Sciatic nerve (tissue), 2 donors: Measurements from ENCODE around the gene CLUH. TPM values are rescaled to one million over a fixed set of nuclear protein-coding genes. Genes with fewer than 3 reads are reported as not detected.
"Not testable (repeated sequence)": the region's sequence is repeated elsewhere in the genome, so short reads cannot be mapped to it uniquely, and the experiment has no call there.

ENCODE experiments used
- ATAC-seq: fragments of 200-7000 bp; cut with Tn5 transposase; one replicate; pipeline ENCODE4 v1.9.1; 2020; ENCODE audit warnings: mild to moderate bottlenecking, moderate library complexity
- DNase-seq: peaks from one replicate; pipeline ENCODE4 v3.0.0-alpha.2; 2020; ENCODE audit warnings: low spot score
- intact Hi-C: fragments of 100-400 bp; cut with DNase I; formaldehyde crosslinking; loops from one replicate; pipeline ENCODE4 v1.14.2; 2022
- total RNA-seq: library from RNA; stranded (reverse); fragmentation: NEBNext Ultra II Directional; extraction: Animal tissue kit (Norgen Biotek cat#: 25700); gene quantifications from one replicate; pipeline ENCODE4 v1.2.1, GENCODE V29; 2021
- donor health status: DM: no; HTN: no; CAD: no.
- donor health status: DM: no; HTN: no; CAD: no.

CLUH gene
- total RNA-seq, 1 donor from 2014 or later, result 39.2 TPM

DNA sequence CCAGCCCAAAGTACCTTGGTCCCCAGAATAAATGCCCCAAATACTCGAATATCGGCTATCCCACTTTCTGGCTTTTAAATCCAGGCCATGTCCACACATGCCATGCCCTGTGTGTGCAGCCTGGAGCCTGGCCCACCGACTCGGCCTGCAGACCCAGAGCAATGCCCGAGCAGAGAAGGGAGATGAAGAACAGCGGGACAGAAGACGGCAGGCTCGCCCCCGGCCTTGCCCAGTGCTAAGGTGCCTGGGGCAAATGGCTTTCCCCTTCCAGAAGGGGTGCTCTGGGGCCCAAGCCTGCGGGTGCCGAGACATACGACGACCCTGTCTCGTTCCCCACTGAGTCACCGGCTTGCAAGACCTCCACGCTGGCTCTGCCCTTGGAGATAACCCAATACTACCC lies 8.0 kb downstream of the CLUH start:
- DNase-seq (no peak), ATAC-seq (no peak)
- intact Hi-C loops, result no loop called here

DNA sequence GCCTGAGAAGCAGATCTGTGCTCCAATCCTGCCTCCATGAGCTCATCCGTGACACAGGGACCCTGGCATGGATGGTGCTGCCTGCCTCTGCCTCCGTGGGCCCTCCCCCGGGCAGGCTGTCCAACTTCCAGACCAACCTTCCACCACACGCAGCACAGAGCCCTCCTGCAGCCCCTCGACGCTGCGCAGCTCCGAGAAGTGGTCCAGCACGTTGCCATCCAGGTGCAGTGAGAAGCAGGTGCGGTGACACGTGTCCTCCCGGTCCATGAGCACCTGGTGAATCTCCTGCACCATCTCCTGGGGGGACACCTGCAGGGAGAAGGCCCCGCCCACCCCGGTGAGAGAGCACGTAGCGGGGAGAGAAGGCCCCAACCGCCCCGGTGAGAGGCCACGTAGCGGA lies 8.4 kb downstream of the CLUH start:
- intact Hi-C loops, result no loop called here
- no peak for ATAC-seq
- DNase-seq, result no peak

DNA sequence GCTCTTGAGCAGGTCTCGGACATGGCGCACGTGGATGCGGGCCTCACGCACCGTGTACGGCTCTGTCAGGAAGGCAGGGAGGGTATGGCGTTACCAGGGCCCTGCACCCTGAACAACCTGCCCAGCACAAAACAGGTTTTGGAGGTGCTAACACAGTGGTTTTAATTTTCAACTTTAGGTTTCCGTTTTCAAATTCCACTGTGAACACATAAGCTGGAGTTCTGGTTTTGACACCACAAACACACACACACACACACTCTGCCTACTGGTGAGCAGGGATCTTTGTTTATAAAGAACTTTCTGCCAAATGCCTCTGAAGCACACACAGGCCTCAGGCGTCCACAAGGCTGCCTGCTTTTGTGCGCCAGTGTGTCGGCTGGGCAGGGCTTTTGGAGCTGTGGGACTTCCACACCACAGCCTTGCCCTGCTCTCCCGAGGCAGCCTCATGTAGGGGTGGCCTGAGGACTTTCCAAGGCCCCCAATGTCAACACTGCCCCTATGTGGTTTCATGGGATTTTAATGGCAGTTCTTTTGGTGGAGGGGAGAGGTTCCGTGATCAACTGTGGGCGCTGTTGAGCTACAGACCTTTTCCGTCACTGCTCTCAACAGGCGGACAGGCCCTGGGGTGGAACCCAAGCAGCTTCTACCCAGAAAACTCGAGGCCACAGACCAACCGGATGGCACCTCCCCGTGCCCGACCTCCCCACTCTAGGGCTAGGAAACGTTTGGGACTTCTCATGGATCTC lies 9.4 kb downstream of the CLUH start:
- no peak for ATAC-seq
- intact Hi-C loops, result no loop called here
- DNase-seq, result no peak

DNA sequence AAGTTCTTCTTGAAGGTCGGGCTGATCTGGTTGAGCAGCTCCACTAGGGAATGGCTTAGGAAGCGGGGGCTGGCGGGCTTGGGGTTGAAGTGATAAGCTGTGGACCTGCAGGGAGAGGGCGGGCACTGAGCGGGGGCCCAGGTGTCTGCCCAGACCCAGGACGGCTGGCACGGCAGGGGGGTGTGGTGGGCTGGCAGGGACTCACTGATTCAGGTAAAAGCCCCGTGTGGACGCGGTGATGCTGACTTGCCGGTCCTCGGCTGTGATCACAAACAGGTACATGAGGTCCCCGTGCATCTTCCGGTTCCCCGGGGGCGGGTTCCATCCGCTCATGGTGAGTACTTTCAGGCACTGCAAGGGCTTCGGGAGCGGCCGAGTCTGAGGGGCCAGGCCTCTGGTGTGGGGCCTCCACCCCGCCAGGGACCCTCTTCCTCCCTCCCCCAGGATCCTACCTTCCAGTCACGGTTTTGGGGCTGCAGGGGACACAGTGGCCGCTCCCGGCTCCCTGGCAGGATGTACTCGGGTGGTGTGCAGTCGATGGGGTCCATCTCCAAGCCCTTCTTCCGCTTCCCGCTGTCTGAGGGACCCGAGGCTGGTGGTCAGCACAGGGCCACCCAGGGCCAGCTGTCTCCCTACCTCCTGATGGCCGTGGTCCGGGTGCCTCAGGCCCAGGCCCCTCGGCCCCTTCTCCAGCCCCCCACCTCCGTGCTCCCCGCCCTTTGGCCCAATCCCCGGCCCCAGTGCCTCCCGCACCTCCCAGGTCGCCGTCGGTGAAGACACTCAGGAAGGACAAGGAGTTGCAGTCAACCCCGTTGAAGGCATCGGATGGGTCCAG lies 10.2 kb downstream of the CLUH start:
- DNase-seq (peak; percentile 57), ATAC-seq (no peak)
- intact Hi-C loops, result no loop called here

DNA sequence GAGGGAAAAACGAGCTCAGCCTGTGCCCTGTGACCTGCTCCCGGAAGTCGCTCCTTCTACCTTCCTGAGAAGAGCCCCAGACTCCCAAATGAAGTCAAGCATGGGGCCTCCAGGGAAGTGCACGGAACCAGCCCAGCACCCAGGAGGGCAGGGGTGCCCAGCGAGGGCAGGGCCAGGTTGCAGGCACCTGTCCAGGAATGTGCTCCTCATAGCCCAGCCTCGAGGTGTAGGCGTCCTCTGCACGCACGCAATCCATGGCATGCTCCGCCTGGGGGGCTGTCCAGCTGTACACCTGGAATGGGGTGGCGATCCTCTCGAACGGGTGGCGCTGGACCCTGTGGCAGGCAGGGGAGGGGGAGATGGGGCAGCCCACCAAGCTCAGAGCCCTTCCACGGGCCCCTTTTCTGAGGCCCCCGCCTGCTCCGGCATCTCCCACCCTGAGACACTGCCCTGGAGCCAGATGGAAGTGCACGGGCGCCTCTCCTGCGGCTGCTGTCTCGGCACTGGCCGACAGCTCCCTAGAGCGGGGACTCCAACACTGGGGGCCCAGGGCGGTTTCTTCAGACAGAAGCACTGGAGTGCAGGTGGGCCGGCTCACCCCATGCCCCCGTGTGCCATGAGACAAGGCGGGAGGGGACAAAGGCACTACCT lies 10.9 kb downstream of the CLUH start:
- intact Hi-C loops, result no loop called here
- DNase-seq (peak; percentile 48), ATAC-seq (no peak)

DNA sequence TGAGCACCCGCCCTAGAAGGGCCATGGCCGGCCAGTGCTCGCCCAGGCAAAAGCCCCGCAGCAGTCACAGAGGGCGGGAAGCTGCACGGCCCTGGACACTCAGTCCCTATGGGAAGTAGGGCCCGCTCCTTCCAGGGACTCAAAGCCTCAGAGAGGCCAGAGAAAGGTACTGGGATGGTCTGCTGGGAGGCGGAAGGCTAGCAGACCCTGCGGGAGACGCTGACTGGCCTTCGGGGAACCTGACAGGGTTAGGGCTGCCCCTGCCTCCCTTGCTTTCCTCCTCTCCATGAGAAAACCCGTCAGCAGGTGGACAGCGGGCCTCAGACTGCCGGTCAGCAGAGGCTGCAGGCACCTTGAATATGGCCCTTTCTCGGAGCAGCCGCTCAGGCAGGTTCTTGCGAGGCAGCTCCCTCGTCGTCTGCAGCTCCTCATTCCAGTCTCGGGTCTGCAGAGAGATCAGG lies 11.5 kb downstream of the CLUH start:
- DNase-seq (peak; percentile 48), ATAC-seq (no peak)
- intact Hi-C loops, result no loop called here

DNA sequence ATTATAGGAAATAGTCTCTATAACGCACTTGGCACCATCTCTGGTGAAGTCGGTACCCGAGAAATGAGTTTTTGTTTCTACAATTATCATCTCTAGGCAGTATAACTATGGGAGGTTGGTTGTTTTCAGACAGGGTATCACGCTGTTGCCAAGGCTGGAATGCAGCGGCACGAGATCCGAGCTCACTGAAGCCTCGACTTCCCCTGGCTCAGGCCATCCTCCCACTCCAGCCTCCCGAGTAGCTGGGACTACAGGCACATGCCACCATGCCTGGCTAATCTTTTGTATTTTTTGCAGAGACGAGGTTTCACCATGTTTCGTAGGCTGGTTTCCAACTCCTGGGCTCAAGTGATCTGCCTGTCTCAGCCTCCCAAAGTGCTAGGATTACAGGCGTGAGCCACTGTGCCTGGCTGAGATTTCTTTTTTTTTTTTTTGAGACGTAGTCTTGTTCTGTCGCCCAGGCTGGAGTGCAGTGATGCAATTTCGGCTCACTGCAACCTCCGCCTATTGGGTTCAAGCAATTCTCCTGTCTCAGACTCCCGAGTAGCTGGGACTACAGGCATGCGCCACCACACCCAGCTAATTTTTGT lies 12.3 kb downstream of the CLUH start:
- ATAC-seq (peak; percentile 11), DNase-seq (peak; percentile 26)
- intact Hi-C loops, result not testable (repeated sequence)

DNA sequence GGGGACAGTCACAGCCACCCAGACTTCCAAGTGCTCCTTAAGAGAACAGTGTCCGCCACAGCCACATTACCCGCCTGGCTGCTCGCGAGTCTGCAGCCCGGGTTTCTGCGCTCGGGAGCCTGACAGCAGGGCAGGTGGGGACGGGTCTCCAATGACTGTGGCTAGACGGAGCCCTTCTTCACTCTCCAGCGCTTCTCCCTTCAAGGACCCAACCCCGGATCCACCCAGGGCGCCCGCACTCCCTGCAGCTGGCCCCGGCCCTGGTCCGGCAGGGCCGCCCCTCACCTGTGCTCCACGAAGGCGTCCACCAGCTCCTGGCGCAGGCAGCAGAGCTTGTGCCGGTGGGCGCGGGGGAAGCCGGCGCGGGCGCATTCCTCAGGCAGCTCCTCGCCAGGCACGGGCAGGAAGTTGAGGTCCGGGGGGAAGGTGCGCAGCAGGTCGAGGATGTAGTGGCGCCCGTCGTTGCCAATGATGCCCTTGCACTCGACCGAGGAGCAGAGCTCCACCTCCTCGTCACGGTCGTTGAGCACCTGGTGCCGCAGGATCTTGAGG lies 13.9 kb downstream of the CLUH start:
- ATAC-seq (no peak), DNase-seq (no peak)
- intact Hi-C loops, result no loop called here

DNA sequence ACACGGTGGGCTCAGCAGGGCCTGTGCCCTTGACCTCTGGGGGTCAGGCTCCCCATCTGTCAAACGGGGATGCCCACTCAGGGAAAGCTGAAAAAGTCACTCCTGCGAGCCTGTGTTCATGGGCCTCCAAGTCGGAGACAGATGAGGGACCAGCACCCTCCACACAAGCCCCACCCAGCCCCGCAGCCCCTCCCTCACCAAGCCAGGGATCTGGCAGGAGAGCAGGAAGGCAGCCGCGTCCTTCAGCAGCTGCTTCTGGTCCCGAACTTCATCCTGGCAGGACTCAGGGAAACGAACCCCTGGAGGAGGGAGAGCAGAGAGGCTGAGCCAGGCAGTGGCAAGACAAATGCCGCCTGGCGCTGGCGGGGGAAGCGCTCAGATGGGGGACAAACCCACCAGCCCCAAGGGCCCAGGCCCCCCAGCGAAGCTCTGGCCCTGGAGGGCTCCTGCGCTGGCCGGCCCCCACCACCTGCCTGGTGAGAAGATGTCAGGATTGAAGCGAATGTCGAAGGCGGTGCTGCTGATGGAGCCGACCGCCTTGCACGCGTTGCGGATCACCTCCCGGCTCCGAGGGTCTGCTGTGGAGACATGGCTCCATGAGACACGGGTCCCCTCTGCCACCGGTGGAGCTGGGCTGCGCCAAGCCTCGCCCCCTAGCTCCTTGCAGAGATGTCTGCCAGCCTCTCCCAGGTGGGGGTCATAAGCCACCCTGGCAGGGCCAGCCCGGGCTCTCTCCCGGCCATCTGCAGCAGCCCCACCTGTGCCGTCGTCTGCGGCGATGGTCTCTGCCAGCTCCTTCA lies 15.4 kb downstream of the CLUH start:
- intact Hi-C loops, result no loop called here
- ATAC-seq, result no peak
- peak; percentile 56 for DNase-seq

DNA sequence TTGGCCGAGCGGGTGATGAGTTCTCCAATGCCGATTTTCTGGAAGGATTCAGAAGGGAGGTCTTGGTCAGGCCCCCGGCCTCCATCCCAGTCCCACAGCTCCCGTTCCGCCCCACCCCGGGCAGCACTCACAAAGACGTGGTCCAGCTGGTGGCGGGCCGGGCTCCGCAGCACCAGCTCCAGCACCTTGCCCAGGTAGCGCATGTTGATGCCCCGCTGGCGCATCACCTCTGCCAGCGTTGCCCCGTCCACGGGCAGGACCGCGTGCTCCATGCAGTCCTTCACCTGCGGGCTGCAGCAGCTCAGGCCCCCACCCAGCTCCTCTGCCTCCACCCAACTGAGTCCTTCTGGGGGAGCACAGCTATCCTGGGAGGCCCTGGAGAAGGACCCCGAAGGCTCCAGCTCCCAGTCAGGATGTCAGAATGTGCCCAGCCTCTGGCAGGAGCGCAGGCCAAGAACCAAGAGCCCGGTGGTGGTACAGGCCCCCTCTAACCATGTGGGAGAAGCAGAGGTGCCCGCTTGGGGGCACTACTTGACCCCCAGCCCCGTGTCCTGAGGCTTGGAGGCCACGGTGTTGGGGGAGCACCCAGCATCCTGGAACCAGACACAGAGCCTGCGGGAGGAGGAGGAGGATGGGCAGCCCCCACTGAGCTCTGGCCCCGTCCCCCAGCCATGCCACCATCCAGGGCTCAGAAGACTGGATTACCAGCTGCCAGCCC lies 16.2 kb downstream of the CLUH start:
- intact Hi-C loops, result no loop called here
- ATAC-seq (no peak), DNase-seq (peak; percentile 52)

DNA sequence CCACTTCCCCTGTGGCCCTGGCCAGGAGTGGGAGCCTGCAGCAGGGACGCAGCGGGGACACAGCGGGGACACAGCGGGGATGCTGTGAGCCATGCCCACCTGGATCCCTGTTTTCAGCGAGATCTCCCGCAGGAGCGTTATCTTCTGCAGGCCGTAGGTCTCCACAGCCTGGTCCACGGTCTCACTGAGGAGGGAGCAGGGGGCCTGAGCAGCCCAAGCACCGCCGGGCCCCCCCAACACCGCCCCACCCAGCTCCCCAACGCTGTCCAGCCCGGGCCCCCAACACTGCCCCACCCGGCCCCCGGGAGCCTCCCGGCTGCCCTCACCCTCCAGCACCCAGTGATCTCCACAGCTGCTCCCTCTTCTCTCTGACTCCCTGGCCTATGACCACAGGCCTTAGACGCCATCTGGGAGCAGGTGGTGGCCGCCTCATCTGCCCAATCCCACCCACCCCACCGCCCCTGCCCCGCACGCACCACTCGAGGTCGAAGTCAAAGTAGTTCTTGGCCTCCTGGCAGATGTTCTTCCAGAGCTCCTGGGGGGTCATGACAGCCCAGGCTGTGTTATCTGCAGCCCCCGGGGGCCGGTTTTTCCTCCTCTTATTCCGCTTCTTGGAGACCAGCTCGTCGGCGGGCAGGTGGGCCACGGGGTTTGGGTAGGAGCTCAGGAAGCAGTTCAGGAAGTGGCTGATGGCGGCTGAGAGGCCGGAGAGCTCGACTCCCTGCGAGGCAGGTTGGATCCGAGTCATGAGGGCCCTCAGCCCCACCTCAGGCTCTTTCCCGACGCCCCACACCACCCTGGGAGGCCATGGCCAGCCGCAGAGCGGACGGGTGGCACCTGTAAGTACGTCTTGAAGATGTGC lies 17.0 kb downstream of the CLUH start:
- intact Hi-C loops, result no loop called here
- ATAC-seq (no peak), DNase-seq (no peak)

DNA sequence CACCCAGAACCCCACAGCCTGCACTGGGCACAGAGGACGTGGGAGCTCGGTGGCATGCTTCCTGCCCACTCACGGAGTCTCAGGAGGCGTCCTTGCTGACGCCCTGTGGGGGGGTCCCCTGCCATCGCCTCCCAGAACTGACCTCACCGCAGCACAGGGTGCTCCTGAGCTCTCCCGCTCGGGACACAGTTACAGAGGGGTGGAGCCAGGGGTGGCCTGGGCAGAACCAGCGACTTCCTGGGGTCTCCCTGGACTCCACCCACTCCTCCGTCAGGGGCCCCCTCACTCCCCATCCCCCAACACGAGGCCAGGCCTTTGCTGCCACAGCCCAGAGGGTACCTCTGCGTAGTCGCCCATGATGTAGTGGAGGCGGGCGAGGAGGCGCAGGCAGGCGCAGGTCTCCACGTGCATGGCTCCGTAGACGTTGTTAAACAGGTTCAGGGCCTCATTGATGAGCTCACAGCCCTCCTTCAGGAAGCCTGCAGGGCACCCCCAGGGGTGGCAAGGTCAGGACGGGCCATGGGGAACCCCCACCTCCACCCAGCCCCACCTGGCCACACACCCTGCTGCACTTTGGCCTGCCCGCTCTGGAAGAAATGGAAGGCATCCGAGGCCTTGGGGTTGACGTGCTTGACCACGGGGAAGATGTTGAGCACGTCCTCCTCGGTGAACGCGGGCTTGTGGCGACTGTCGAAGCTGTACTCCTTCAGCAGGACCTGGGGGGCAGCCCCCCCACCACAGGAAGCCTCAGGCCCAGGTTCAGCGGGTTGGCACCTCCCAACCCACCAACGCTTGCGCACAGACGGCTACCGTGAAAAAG lies 17.8 kb downstream of the CLUH start:
- ATAC-seq (no peak), DNase-seq (peak; percentile 44)
- intact Hi-C loops, result no loop called here

DNA sequence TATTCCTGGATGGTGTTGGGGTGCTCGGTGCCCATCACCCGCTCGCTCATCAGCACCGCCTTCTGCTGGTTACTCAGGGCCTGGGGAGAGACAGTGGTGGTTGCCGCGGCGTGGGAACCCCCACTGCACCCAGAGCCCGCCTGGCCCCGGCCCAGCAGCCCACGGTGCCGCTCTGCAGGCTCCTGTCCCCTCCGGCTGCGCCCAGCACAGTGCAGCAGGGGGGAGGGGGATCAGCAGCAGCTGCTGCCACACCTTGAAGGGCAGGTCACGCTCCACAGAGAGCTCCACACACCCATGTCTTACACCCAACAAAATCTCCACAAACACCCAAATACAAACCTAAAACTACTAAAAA lies 18.8 kb downstream of the CLUH start:
- intact Hi-C loops, result no loop called here
- ATAC-seq (no peak), DNase-seq (no peak)

DNA sequence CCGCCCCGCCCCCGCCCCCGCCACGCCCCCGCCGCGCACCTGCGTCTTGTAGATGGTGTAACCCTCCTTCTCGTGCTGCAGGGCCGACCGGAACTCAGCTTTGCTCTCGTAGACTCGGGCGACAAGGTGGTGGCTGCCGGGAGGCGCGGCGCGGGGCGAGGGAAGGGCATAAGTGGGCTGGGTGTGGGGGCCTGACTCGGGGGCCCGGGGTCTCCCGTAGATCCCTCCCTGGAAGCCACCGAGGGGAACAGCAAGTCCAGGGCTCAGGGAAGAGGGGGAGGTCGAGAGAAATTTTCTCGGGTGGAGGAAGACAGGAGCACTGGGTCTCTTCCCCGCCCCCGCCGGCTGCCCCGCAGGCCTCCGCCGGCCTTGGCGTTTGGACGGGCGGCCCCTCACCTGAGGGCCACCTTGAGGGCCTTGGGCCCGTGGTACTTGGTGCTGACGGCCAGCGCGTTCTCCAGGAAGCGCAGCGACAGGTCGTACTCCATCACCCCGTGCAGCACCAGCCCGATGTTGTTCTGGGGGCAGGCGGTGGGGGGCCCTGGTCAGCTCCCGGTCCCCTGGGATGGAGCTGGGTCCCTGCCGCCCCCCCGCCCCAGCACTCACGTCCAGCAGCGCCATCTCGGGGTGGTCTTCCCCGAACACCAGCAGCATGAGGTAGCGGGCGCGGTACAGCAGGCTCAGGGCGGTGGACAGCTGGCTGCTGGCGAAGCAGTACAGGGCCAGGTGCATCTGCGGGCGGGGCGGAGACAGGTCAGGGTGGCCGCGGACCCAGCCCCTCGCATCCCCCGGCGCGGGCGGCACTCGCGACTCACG lies 19.4 kb downstream of the CLUH start:
- intact Hi-C loops, result no loop called here
- no peak for DNase-seq
- ATAC-seq, result no peak

DNA sequence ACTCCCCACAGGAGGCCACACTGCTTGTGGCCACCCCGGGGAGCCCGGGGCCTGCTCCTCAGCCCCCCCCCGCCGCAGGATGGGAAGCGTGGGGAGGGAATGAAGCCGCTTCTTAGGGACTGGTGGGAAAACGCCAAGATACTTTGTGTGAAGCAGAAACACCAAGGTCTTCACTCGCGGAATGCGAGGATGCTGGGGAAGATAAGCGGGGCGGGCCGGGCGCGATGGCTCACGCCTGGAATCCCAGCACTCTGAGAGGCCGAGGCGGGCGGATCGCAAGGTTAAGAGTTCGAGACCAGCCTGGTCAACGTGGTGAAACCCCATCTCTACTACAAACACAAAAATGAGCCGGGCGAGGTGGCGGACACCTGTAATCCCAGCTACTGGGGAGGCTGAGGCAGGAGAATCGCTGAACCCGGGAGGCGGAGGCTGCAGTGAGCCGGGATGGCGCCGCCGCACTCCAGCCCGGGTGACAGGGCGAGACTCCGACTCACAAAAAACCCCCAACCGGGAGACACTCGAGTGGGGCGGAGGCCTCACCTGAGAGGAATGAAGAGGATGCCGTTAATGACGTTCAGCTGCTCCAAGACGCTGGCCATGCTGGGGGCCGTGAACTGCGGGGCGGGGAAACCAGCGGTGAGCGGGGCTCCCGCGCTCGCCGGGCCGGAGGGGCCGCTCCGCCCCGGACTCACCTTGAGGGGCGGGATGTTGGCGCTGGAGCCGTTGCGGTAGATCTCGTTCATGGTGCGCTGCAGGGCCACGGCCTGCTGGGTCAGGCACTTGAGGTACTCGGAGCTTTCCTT lies 20.3 kb downstream of the CLUH start:
- ATAC-seq (no peak), DNase-seq (no peak)
- intact Hi-C loops, result no loop called here
